Endothelial cell of hepatic sinusoid (primary cell): ENCODE data around the gene ERN1.

Experiments
- in situ Hi-C: cut with HindIII; loops from 2 replicates; pipeline ENCODE4 v1.10.0; 2017; ENCODE audit warnings: low sequenced_read_pairs

Gene ERN1

GRCh38 chr17:64092952-64093451 is 36.9 kb downstream of the ERN1 start:
- in situ Hi-C loops: no loop called here

GRCh38 chr17:64092113-64092512 is 37.8 kb downstream of the ERN1 start:
- in situ Hi-C loops: no loop called here

GRCh38 chr17:64091571-64091970 is 38.4 kb downstream of the ERN1 start:
- in situ Hi-C loops: no loop called here

GRCh38 chr17:64091116-64091515 is 38.8 kb downstream of the ERN1 start:
- in situ Hi-C loops: no loop called here

- in situ Hi-C loops: no loop called here
Observed at GRCh38 chr17:64090144-64090543, 39.8 kb downstream of the ERN1 start.

GRCh38 chr17:64087252-64088005 is 42.5 kb downstream of the ERN1 start:
- in situ Hi-C loops: no loop called here

- in situ Hi-C loops: no loop called here
Observed at GRCh38 chr17:64085650-64086005, 44.3 kb downstream of the ERN1 start.

GRCh38 chr17:64084940-64085649 is 44.8 kb downstream of the ERN1 start:
- in situ Hi-C loops: no loop called here

GRCh38 chr17:64084086-64084939 is 45.6 kb downstream of the ERN1 start:
- in situ Hi-C loops: no loop called here

GRCh38 chr17:64083563-64084085 is 46.3 kb downstream of the ERN1 start:
- in situ Hi-C loops: no loop called here

- in situ Hi-C loops: no loop called here
Observed at GRCh38 chr17:64083093-64083492, 46.9 kb downstream of the ERN1 start.

- in situ Hi-C loops: no loop called here
Observed at GRCh38 chr17:64081802-64082799, 47.8 kb downstream of the ERN1 start.

GRCh38 chr17:64080174-64080618 is 49.7 kb downstream of the ERN1 start:
- in situ Hi-C loops: no loop called here

GRCh38 chr17:64077379-64077778 is 52.6 kb downstream of the ERN1 start:
- in situ Hi-C loops: loop anchor here (5.0 kb wide), 1 partner anchor 150 kb away; no protein-coding TSS in a partner anchor

- in situ Hi-C loops: loop anchor here (5.0 kb wide), 1 partner anchor 149 kb away; no protein-coding TSS in a partner anchor
Observed at GRCh38 chr17:64075913-64076312, 54.0 kb downstream of the ERN1 start.

GRCh38 chr17:64074704-64075426 is 55.1 kb downstream of the ERN1 start:
- in situ Hi-C loops: loop anchor here (5.0 kb wide), 1 partner anchor 148 kb away; no protein-coding TSS in a partner anchor

- in situ Hi-C loops: no loop called here
Observed at GRCh38 chr17:64073771-64074703, 55.9 kb downstream of the ERN1 start.

GRCh38 chr17:64071111-64071510 is 58.8 kb downstream of the ERN1 start:
- in situ Hi-C loops: no loop called here
